ENCODE results near the gene BST1.

Gene BST1, protein sequence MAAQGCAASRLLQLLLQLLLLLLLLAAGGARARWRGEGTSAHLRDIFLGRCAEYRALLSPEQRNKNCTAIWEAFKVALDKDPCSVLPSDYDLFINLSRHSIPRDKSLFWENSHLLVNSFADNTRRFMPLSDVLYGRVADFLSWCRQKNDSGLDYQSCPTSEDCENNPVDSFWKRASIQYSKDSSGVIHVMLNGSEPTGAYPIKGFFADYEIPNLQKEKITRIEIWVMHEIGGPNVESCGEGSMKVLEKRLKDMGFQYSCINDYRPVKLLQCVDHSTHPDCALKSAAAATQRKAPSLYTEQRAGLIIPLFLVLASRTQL

DNA sequence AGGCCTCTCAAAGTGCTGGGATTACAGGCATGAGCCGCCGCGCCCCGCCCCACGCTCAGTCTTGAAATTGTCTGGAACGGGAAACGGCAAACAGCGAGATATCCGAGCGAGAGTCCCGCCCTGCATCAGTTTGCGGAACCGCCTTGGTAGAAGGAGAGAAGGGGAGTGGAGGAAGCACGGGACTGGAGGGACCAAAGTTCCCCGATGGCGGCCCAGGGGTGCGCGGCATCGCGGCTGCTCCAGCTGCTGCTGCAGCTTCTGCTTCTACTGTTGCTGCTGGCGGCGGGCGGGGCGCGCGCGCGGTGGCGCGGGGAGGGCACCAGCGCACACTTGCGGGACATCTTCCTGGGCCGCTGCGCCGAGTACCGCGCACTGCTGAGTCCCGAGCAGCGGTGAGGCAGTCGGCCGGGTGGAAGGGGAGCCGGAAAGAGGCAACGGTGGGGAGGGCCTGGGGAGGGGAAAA is at the start of gene BST1:
Gene BST1, plus strand, starts transcription at position 125 of the 463 bp plus-strand sequence. Its CDS starts 80 bp downstream, at position 205.
- DNase-seq (ENCODE audit: low spot score), result peak; percentile 65

DNA sequence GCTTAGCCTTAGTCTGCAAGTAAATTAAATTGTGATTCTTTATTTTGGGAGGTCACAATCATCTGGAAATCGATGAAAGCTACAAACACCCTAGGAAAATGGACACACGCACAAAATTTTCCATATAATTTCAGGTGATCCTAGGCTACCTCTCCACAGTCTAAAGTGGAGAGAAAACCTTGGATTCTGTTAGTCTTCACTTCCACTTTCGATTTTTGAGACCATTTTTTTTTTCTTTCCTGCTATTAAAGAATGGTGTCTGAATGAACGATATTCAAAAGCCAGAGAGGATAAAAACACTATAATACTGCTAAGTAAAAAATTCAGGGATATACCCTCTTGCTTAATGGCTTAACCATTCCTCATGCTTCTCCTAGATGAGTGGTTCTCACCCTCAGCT is 49.4 kb upstream of the BST1 start:
- DNase-seq (ENCODE audit: low spot score), result no peak

DNA sequence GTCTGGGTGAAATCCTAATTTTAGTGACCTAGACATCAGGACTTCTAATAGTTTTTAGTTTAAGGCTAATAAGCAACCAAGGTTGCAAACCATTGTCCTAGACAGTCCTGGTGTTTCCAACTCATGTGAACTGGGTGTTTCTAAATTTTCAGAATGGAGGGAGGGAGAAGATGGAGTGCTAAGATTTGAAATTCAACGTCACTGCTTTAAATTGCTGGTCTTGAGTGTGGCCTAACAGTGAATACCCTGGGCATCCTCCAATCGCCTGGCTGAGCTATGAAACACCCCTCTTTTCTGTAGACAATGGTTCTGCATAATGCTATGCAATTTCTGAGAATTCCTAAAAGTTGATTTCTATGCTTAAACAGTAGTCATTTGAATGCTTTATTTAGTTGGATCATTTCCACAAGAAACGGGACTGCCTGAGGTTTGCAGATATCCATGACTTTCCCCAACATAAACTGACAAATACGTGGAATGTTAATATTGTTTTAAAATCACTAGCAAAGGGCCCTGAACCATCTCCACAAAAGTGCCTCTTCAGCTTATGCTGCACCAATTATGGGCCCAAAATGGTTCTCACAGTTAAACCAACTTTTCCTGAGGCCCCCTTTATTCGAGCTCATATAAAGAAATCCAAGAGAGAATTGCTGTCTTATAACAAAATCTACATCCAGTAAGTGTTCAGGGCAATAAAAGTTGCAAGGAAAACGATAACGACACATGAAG is 48.8 kb upstream of the BST1 start:
- DNase-seq (ENCODE audit: low spot score), result no peak

DNA sequence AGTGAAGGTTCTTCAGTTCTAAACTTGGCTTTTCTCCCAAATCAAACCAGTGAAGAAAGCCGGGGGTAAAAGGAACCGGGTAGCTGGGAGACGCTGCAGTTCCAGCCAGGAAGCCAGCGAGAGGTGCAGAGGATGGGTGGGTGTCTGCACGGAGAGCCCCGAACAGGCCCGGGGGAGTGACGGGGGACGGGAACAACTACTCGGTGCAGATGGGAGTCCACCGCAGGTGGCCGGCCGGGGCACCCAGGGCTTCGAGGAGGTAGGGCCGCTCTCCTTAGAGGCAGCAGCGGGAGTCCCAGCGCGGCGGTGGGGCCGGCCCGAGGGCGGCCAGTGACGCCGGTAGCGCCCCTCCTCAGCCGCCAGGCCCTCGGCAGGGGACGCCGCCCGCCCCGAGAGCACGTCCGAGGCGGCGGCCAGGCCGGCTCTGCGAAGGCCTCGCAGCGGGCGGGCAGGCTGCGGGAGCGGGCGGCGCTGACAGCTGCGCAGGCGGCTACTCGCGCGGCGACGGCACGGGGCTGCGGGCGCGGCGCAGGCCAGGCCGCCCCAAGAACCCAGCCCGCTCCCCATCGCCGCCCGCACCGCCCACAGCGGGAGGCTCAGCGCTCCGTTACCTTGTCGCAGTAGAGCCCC is 48.2 kb upstream of the BST1 start:
- peak; percentile 72 for DNase-seq (ENCODE audit: low spot score)

DNA sequence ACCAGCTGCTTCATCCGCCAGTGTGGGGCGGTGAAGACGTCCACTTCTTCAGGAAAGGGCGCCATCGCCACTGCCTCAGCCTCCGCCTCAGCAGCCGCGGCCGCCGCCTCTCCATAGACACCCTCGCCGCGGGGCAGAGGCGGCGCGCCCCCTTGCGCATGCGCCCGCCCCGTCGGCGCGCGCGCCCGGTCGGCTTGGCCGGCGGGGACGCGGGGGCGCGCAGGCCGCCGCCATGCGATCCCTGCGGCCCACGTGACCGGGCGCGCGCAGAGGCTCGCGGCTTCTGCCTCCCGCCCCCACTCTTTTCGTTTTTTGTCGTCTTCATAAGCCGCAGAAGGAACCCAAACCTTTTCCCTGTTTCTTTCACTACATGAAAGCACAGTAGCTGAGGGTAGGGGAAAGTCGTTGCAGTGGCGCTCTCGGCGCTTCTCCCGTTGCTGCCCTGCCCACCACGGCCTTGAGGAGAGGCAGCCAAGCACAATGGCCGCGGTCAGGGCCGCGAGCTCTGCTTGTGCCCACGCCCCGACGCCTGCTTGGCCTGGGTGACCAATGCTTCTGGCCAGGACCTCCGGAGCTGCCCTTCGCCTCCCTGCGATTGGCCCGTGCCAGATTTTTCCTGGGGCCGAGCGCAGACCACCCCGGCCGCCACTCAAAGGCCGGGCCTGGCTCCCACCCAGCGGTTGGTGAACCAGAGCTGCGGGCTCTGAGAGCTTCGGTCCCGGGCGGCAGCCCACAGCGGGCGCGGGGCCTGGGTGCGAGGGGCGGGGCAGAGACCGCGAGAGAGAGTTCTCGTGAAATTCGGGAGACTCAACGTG is 47.4 kb upstream of the BST1 start, which contains the start of gene FBXL5:
Gene FBXL5, minus strand, starts transcription at position 135 of the 815 bp plus-strand sequence. Its CDS starts 70 bp downstream, at position 65.
- DNase-seq (ENCODE audit: low spot score), result peak; percentile 88

DNA sequence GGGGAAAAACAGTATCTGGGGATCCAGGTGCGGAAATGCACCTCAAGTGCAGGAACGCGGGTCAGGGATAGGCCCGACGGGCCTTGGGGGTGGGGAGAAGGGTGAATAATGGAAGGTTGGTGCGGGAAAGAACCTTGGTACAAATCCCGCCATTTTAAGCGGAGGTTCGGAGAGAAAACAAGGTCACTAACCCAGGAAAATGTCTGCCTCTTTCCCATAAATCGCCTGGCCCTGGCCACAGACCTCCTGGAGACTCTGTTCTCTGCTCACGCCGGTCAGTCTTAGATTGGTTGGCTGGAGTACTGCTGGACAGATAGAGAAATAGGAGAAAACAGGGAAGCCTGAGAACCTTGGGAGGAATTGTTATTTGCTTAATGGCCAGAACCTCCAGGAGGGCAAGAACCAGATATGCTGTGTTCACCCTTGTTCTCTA is 46.8 kb upstream of the BST1 start:
- no peak for DNase-seq (ENCODE audit: low spot score)

DNA sequence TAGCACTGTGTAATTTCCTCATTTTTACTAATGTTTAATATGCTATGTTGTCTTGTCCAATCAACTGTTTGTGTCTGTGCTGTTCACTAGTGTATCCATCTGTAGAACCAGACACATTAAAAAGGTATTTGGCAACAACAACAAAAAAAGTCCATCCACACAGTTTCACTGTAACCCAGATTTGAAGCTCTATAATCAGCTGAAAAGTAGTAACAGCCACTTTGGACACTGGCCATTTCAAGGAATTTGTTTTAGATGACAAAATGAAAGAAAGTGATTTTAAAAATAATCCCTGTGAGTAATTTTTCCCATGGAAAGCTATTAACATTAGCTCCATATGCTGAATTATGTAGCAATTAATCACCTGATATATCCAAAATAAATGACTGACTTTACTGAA is 45.5 kb upstream of the BST1 start:
- DNase-seq (ENCODE audit: low spot score), result no peak

DNA sequence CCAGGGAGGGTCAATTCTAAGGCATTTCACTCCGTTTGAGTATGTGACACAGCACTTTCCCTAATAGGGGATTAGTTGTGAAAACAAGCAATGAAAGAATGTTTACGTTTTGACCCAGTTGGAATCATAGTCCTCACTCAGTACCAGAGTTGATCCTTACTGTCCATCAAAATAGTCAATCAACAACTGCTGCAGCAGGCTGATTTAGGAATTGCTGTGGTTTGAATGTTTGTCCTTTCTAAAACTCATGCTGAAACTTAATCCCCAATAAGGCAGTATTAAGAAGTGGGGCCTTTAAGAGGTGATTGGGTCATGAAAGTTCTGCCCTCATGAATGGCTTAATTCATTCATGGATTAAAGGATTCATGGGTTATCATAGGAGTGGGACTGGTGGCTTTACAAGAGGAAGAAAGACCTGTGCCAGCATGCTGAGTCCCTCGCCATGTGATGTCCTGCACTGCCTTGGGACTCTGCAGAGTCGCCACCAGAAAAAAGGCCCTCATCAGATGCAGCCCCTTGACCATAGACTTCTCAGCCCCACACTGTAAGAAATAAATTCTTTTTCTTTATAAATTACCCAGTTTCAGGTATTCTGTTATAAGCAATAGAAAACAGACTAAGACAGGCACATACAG is 44.6 kb upstream of the BST1 start:
- no peak for DNase-seq (ENCODE audit: low spot score)

DNA sequence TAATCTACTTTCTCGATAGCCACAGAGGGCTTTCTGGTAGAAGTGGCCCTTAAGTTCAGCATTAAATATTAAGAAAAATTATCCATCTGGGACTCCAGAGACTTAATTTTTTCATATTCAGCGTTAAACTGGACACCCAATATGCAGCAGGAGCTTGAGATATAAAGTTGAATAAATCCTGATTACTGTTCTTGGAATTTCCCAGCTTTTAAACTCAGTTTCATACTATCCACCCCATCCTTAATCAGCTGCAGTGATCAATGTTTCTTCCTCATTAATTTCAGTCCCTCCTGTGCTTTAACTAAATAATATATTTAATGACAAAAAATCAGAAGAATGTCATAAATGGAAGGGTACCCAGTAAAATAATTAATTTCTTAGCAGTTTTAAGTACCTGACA is 44.1 kb upstream of the BST1 start:
- no peak for DNase-seq (ENCODE audit: low spot score)

DNA sequence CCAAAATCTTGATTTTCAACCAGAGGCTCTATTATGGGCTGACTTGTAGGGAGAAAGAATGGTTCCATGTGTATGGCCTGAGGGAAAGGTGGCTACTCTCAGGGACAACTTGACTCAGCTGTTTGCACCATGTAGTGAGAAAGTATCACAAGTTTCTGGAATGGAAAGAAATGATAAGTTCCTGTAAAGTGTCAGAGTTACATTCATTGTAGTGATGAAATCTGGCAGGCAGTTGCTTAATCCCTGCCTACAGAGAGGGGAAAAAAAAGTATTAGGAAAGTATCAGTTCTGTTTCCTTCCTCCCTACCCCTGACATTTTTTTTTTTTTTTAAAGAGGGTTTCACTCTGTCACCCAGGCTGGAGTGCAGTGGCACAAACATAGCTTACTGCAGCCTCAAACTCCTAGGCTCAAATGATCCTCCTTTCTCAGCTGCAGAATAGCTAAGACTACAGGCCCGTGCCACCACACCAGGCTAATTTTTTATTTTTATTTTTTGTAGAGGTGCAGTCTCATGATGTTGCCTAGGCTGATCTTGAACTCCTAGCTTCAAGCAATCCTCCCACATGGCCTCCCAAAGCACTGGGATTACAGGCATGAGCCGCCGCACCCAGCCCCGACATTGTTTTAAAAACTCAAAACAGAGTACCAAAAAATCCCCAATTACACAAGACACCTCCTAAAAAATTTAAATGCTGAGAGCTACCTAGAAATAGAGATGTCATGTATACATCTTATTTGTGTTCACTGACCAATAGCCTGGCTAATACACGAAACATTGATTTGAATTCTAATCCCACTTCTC is 42.9 kb upstream of the BST1 start:
- no peak for DNase-seq (ENCODE audit: low spot score)

DNA sequence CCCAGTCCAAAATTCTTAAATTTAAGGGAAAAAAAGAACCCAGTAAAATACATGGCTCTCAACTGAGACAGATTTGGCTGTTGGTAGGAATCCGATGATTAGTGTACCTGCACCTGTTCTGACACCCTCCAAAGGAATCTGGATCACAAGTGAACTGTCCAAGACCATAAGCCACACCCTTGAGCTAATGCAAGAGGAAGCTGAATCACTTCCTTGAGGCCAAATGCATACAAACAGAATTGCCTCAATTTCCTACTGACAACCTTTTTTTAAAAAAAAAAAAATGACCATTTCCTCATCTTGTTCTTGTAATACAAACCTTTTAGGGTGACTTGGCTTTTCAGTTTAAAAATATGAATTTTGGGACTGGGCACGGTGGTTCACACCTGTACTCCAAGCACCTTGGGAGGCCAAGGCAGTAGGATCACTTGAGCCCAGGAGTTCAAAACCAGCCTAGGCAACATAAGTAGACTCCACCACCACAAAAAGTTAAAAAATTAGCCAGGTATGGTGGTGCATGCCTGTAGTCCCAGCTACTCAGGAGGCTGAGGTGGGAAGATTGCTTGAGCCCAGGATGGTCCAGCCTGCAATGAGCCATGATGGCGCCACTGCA is 37.0 kb upstream of the BST1 start:
- DNase-seq (ENCODE audit: low spot score), result no peak

DNA sequence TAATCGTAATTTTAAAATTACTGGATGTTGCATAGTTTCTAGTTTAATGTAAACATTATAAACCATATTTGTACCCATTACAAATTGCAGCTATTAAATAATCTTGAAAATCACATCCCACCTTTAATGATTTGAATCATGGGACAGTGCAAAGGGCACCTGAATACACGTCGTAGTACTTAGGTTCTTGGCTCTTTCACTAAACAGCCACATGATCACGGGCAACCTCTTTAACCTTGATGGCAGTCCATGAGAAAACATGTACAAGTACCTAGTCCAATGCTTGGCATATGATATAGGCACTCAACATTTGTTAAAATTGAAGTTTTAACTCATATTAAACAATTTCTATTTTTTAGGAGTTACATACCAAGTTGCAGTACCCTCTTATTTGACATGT is 35.9 kb upstream of the BST1 start:
- DNase-seq (ENCODE audit: low spot score), result no peak

DNA sequence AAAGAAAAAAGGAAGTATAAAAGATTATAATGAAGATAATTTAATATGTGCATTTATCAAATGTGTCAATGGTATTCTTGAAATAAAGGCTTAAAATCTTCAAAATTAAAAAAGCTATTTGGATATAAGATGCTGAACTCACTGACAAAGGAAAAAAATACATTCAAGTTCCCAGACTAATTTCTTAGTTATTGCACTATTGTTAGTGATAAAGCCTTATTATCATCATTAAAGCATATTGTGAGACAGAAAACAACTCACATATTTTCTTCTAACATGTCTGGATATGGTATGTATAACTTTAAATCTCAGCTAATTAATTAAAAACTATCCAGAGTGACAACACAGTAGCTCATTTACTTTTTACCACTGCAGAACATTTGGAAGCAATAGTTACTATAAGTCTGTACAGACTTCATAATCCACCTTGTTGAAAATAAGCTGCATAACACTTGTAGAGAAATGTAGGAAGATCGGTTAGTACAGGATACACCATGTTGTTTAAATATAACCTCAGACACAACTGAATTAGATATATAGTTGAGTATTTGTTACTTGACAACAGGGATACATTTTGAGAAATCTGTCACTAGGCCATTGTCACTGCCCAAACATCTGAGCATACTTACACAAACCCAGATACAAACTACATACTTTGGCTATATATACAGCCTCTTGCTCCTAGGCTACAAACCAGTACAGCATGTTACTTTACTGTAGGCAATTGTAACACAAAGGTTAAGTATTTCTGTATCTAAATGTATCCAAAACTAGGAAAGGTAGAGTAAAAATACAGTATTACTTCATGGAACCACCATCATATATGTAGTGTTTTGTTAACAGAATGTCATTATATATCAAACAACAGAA is 34.1 kb upstream of the BST1 start:
- no peak for DNase-seq (ENCODE audit: low spot score)

DNA sequence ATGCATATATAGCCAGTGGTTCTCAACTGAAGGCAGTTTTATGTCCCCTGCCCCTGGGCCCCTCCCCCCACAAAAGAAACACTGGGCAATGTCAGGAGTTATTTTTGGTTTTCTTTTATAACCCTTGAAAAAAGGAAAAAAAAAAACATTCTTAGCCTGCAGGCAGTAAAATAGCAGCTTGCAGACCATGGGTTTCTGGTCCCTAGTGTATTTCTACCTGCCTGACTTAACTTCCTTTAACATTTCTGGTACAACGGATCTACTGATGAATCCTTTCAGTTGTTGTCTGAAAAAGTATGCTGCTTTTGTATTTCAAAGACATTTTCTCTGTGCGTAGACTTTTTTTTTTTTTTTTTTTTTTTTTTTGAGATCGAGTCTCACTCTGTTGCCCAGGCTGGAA is 32.3 kb upstream of the BST1 start:
- no peak for DNase-seq (ENCODE audit: low spot score)

DNA sequence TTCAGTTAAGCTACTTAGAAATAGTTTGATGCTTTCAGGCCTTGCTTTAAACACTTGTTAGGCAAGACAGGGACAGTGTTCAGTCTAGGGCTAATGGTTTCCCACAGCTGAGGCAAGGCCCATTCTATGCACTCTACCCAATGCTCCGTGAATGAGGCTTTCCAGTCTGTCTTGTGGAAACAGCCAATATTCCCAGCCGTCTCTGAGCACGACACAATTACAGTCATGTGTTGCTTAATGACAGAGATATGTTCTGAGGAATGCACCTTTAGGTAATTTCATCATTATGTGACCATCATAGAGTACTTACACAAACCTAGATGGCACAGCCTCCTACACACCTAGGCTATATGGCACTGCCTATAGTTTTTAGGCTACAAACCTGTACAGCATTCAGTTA is 30.8 kb upstream of the BST1 start:
- DNase-seq (ENCODE audit: low spot score), result no peak

DNA sequence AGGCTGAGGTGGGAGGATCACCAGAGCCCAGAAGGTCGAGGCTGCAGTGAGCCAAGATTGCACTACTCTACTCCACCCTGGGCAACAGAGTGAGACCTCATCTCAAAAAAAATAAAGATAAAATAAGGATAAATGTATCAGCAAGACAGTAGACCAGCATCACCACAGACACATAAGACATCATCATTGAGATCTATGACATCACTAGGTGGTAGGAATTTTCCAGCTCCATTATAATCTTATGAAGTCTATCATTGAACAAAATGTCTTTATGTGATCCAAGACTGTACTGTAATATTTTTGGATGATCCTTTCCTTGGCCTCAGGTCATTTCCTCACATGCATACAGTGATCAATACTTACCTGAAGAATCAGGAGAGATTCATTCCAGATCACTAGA is 29.5 kb upstream of the BST1 start:
- DNase-seq (ENCODE audit: low spot score), result no peak

DNA sequence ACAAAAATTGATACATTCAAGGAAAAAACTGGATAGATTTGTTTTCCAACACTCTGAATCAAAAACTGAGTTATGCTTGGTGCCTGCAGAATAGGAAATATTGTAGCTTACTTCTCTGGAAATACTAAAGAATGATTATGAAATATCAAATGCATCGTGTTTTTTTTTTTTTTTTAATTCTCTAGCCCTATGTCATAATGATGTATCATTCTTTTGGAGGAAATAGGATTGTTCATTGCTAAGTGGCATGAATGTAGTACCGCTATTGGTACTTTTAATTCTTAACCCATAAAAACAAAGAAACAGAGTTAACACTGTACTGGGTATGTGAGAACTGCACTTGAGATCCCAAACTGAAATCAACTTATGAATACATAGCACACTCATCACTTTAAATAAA is 28.8 kb upstream of the BST1 start:
- no peak for DNase-seq (ENCODE audit: low spot score)

DNA sequence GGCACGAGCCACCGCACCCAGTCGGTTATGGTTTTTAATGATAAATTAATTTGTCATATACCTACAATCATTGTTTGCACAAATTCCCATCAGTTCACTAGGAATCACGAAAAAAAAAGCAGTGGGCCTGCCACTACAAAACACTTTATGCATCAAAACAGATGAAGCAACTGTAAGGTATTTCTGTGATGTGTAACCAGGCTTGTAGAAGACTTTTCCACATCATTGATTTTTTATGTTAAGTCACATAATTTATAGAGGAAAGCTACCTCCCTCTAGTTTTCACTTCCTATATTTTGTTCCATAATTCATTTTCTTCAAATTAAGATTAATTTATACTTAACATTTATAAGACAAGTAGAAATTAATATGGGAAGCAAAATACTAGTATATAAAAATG is 27.9 kb upstream of the BST1 start:
- no peak for DNase-seq (ENCODE audit: low spot score)

DNA sequence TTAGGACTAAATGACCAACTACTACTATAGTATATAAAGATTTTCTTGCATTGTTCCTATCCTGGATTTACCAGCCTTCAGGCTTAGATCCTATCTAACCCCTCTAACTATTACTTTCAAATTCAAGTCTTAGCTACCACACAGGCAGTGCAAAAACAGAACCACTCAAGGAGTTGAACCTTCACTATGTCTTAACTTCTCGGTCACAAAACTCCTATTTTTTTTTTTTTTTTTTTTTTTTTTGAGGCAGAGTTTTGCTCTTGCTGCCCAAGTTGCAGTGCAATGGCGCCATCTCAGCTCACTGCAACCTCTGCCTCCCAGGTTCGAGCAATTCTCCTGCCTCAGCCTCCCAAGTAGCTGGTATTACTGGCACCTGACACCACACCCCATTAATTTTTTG is 27.5 kb upstream of the BST1 start:
- DNase-seq (ENCODE audit: low spot score), result no peak

Data from ecto neural progenitor cell (in vitro differentiated cells).